Effector CD4-positive, alpha-beta T cell (primary cell): ENCODE measurements around the gene BACH2.

ENCODE experiments used
- DNase-seq: peaks from one replicate; pipeline ENCODE4 v3.0.0-alpha.2; 2020

BACH2 gene

GRCh38 chr6:89956182-89956581 is 340.5 kb downstream of the BACH2 start:
- no peak for DNase-seq

DNA sequence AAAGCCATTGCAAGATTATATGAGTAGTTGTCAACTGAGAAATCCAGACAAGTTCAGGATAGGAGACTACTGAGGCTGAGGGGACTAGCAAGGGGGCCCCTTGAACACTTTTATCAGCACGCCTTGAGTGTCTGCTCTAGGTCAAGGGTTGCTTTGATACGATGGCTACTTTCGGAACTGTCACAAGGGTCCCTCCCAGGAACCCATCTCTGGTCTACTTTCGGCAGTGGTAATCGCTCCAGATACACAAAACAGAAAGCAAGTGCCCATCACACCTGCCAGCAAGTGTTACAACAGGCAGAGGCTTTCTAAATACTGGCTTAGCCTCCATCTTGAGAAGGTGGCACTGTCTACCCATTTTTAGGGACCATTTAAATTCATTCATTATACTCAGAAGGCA is 341.3 kb downstream of the BACH2 start:
- no peak for DNase-seq

DNA sequence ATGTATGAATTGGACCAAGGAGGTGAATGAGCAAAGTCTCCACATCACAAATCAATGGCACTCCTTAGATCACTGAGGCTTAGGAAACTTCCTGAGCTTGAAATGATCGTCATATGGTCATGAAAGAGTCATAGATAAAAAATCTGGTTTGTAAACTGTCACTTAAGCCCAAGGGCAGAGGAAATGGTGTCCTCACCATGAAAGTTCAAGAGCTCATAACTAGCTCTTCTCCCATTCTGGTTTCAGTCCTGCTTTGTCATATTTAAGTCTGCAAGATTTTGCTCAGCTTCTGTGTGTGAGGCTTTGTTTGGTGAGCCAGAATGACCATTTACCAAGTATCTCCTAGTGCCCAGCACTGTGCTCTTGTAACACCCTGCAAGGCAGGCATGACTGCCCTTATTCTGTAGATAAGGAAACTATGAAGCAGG is 341.9 kb downstream of the BACH2 start:
- no peak for DNase-seq

- DNase-seq: peak; percentile 60
Measured at GRCh38 chr6:89952686-89953085, 344.0 kb downstream of the BACH2 start.

DNA sequence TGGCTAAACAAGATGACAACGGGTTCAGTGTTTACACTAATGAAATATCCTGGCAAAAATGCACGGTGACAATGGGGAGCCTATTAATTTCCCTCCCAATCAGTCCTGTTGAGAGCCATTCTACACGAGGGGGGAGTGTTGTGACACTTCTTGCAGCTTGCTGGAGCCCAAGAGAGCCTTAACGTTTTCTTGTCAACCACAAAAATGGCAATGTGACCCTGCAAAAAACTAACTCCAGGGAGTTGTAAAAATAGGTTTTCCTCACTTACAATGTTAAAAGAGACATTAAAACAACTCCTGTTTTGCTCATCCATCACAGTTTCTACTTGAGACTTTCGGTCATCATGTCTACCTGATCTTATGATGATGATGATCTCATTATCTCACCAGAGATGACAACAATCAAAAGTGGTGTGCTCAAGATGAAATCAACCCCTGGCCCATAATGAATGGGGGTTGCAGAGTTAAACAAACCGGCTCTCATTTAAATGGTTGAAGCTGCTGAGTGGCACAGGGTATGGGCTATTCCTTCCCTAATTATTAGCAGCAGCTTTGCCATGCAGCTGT is 344.5 kb downstream of the BACH2 start:
- no peak for DNase-seq

DNA sequence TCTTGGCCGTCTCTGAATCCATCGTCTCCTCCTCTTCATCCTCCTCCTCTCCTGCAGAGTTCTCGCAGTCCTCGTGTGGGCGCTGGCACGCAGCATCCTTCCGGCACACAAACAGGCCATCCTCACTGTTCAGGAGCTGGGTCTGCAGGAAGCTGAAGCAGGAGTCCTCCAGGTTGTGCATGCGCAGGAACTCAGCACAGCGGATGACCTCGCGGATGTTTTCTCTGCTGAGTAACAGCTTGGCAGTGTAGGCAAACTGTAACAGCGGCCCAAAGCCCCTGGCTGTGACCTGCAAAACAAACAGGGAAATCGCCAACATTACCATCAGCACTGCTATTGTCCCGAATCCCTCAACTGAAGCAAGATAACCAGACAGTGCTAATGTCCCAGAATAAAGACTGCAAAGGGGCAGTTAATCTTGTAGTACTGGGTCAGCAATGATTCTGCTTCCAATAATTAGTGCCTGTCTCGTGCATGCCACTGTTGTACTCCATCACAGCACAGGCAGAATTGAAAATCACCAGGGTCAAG is 345.0 kb downstream of the BACH2 start:
- DNase-seq: no peak

GRCh38 chr6:89950879-89951391 is 345.7 kb downstream of the BACH2 start:
- DNase-seq: no peak

DNA sequence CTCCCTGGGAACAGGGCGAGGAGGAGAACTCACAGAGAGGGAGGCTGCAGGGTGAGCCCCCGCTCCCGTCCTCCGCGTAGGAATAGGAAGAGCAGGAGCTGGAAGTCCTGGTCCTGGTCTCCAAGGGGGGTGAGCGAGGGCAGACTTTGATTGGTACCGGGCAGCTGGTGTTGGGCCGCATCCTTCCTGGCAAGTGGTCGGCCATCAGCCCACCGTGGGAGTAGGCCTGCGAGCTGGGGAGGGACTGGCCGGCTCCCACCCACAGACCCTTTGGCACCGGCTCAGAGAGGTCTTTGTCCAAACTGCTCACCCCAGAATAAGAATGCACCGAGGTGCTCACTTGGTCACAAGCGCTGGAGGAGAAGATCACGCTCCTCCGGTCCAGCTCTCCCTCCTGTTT is 346.2 kb downstream of the BACH2 start:
- DNase-seq: no peak

DNA sequence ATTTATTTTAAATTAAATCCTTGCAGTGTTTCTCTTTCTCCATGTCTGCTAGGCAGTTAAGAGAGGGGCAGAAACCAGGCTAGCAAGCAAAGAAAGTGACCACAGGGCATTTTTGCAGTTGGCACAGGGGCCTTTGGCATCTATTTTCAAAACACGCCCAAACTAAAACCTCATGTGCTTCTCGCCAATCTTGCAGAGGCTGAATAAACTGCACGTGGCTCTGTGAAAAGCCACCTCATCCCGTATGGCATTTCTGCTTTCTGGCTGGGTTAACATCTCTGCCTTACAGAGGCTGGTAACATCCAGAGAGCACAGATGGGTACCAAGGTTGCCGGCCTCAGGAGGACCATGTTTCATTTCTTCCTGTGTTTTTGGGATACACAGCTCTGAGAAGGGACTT is 347.8 kb downstream of the BACH2 start:
- DNase-seq: no peak

- no peak for DNase-seq
Measured at GRCh38 chr6:89944826-89945407, 351.7 kb downstream of the BACH2 start.

DNA sequence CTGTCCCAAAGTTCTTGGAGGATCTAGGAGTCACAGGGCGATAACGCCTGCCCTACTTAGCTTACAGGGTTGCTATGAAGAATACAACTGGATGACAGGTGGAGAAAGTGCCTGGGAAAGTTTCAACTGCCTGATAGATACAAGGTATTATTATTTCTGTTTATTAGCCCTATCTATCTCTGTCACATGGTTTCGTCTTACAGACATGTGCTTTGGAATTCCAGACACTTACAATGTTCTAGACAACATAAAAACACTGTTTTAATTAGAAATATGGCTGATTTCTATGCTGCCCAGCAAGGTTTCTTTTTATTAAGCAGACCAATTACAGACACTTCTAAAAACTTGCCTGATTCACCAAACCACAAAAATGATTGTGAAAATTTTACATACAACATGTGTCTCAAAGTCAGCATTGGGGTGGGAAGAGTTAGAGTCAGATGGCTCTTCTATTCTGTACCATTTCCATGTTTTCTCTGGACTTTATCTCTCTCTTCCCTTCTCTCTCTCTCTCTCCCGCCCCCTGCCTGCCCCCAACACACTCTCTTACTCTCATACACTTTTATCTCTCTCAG is 352.4 kb downstream of the BACH2 start:
- no peak for DNase-seq

GRCh38 chr6:89942601-89943000 is 354.0 kb downstream of the BACH2 start:
- no peak for DNase-seq

- DNase-seq: no peak
Measured at GRCh38 chr6:89941763-89942497, 354.7 kb downstream of the BACH2 start.

DNA sequence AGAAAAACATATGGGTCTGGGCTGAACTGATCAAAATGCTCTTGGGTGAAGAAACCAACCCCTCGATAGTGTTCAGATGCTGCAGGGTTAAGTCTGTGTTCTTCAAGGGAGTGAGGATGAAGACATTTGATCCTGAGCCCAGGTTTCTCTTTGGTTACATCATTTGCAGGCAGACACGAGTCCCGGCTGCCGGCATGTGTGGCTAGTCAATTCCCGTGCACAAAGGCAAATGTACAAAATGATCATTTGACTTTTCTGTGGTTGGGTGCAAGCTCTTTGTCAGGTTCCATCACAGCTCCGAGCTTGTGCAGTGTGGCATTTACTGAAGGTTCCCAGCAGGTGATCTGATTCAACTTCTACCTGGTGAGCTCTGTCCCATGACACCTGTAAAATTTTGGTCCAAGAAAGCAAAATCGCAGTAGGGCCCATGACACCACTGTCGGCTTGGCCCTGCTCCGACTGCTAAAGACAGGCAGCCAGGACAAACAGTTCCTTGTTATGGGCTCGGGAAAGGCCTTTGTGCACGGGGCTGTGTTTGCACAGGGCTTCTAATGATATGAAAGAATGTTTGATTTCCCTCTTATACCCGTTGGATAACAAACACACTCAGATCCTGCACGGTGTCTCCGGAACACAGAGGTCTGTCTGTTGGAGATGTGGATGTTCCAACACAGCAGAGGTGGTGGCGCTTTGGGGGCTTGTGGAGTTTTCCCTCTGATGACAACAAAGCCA is 355.4 kb downstream of the BACH2 start:
- no peak for DNase-seq

DNA sequence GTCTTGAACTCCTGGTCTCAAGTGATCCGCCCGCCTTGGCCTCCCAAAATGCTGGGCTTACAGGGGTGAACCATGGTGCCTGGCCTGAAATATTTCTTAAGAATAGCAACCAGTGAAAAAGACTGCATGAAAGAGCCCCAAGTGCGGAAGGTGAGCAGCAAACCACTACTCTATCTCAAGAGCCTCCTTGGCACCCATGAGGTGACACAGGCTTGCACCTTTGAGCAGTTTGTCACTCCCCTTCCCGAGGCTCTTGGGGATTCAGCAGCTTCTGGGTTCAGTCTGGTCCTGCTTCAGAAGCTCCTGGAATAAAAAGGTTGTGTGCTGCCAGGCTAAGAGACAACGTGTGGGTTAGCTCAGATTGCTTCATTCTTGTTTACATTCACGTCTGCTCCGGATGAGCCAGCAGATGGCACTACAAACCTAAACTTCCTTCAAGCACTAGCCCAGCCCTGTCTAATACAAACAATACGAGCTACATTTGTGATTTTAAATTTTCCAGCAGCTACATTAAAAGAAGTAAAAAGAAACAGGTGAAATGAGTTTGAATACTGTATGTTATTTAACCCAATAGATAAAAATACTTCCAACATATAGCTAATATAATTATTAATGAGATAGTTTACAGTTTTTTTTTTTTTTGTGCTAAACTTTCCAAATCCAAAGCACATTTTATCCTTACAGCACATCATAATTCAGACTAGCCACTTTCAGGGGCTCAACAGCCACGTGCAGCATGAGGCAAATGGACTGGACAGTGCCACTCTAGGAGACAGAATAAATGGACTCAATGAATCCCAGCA is 356.2 kb downstream of the BACH2 start:
- DNase-seq: peak; percentile 60

DNA sequence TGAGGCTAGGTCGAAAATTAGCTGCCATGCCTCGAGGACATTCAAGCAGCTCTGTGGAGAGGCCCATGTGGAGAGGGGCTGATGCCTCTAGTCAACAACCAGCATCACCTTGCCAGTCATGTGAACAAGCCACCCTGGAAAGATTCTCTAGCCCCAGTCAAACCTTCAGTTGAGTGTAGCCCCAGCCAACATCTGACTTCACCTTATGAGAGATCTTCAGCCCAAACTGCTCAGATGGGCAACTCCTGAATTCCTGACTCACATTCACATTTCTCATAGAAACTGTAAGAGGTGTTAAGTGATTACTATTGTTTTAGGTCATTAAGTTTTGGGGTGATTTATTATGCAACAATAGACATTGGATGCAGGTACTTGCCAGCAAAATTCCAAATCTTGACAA is 357.5 kb downstream of the BACH2 start:
- no peak for DNase-seq

DNA sequence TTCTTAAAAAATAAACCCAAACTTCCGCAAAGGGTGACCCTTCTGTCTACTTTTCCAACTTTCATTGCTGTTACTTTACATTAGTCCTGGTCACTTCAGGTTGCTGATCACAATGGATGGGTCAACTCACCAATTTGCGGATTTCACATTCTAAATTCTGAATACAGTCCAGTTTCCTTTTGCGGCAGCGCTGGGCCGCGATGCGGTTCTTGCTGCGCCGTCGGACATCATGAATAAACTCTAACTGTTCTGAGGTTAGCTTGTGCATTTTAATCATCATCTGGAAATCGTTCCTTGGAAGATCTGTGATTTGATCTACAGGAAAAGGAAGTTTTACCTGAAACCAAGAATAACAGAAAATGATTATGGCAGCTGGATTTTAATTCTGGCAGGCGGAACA is 358.6 kb downstream of the BACH2 start:
- no peak for DNase-seq

- no peak for DNase-seq
Measured at GRCh38 chr6:89936177-89936576, 360.5 kb downstream of the BACH2 start.

GRCh38 chr6:89934685-89935366 is 361.8 kb downstream of the BACH2 start:
- no peak for DNase-seq

DNA sequence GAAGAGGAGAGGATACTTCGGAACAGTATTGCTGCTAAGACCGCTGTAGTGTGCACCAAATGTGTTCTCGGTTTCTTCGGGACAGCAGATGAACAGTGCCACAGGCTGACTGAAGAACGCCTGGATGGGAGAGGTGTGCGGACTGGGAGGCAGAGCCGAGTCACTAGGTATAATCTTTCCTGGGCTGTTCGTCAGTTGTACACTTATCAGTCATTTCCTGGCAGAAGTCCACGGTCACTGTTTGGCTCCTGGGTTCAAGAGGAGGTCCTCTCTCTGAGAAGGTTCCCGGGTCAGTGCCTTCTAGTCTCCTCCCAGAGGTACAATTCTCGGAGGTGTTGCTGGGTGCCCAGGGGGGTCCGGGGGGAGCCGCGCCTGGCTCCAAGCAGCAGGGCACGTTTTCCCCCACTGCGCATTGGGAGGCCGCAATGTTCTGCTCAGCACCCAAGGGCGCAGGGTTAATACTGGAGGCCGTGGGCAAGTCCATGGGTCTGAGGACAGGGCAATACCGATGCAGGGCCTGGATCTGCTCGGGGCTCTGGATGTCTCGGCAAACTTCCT is 364.3 kb downstream of the BACH2 start:
- no peak for DNase-seq

- DNase-seq: no peak
Measured at GRCh38 chr6:89930789-89931188, 365.9 kb downstream of the BACH2 start.
